Activated T-cell treated with anti-CD3 and anti-CD28 coated beads for 4 hours (primary cell): ENCODE data around the gene DMGDH.

Source experiments
- DNase-seq: peaks from one replicate; pipeline ENCODE4 v3.0.0-alpha.2; 2020

Gene DMGDH

DNA sequence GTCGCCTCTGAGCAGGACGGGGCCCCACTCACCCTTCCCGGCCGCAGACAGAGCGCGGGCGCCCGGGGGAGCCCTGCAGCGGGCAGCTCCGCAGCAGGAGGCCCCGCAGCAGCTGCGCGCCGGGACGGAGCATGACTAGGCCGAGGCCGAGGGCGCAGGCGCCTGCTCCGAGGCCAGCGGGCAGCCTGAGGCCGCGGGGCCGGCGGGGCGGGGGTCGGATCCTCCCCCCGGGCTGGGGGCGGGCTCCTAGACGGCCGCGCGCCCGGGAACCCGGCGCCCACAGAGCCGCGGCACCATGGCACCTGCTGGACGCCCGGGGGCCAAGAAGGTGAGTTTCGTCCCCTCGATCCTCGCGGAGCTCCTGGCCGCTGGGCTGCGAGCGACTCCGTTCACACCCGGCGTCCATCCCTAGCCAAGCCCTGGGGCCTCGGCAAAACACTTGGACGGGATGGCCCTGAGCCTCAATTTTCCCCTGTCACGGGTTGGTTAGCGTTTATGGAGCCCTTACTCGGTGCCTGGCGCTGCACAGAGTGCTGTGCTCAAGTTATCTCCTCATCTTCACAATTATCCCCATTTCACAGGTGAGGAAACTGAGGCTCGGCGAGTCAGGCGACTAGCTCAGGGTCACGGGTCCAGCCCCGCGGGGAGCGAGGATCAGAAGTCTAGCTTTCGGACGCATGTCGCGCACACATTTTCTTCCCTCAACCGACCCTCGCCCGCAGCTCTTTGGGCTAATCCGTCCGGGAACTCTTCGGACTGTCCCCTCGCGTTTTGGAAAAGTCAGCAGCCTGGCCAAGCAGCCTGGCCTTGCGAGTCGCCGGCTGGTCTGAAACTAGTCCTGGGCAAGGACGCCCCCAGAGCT is at the start of gene DMGDH, which contains the start of gene BHMT2:
Gene DMGDH (minus strand): TSS at position 187 of the 862 bp plus-strand sequence. CDS start 54 bp downstream, at position 133.
Gene BHMT2 (plus strand): TSS at position 280 of the 862 bp plus-strand sequence. CDS start 16 bp downstream, at position 296.
- DNase-seq, result no peak

DNA sequence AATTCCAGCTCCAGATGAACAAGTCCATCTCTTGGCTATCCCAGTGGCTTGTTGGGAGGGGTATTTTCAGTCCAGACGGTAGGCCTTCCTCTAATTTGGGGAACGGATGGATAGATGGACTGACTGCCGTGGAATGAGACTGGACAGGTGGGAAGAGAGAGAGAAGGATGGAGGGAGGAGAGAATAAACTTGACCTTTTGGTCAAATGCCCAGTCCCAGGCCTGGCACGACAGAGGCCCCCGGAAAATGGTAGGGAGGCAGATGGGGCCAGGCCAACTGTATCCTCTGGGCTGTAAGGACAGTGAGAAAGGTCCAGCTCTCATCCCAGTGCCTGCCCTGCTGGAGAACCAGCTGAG is 43.2 kb upstream of the DMGDH start:
- DNase-seq, result no peak

DNA sequence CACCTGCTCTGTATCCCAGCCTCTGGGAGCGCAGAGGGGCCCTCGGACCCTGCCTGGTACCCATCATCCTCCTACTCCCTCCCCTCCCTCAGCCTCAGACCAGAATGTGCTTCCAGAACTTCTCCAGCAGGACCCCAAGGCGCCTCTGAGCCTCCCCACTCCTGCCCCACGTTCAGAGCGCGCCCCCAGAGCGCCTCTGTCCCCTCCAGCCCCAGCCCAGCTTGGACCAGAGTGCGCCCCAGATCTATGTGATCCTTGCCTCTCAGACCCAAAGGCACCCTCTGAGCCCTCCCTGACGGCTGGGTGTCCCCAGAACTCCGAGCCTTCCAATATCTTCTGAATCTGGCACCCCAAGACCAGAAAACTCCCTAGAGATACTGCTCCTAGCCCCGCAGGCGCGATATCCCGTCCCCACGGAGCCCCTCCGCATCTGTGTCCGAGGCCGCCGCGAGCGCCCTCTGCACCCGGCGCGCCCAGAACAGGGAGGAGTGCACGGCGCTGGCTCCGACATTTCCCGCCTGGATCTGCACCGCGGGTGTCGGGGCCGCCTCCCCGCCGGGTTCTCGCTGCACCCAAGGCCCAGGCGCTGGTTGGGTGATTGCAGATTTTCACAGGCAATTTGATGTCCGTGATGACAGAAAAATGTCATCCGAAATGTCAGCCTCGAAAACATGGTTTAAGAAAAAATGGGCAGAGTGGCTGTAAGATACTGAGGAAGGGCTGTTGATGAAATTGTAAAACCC is 42.7 kb upstream of the DMGDH start:
- no peak for DNase-seq

DNA sequence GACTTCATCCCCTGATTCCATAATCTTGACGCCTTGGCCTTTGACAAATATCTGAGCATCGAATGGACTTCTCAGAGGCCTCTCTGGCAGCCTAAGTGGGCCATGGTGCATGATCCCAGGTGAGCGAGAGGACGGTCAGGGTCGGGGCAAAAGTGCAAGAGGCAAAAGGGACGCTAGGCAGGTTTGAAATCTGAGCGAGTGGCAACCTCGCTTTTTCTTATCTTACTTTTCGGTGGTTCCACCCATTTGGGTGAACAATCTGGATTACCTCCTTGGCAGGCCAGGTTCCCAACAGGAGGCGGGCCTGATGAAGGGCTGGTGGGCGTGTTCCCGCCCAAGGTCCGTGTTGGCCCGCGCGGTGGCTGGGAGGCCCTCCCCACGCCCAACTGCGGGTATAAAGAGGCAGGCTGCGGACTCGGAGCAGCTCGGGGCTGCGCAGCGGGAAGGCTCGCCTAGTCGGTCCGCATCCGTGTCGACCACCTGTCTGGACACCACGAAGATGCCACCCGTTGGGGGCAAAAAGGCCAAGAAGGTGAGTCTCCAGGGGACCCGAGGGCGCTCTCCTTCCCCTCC is 42.0 kb upstream of the DMGDH start, which contains the start of gene BHMT:
Gene BHMT (plus strand): TSS at position 423 of the 573 bp plus-strand sequence. CDS start 77 bp downstream, at position 500.
- no peak for DNase-seq

DNA sequence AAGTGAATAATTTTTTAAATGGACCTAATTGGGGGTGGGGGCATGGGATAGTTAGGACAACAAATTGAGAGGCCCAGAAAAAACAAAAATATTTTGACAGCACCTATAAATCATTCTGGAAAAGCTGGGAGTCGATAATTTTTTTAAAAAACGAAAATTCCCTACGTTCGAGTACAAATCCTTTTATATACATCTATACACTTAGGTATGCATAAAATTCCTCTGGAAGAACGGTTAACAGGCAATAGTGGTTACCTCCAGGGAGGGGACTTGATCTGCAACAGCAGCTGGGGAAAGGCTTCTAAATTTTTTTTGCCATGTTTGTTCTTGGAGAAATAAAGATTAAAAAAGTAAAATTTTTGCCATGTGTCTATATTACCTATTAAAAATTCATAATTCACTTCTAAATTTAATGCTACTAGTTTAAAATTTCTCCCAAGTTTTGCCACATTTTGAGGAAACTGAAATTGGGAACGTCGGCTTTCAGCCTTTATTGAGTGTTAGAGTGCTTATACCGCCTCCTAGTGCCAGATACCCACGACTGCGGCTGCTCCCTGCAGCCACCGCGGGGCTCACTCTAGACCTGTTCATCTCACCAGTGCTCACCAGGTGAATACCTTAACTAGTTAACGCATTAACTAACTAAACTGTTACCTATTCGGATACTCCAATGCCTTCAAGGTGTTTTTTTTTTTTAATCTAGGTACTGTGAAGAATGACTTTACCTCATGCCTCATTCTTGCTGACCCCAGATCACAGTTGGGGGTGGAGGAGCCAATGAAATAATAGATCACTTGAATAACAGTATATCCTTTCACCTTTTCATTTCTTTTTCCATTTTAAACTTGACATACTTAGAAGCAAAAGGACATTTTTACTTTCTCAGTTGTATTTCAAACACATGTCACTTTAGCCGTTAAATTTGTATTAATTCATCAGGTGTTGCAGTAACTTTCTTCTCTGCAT is 40.3 kb upstream of the DMGDH start:
- no peak for DNase-seq

DNA sequence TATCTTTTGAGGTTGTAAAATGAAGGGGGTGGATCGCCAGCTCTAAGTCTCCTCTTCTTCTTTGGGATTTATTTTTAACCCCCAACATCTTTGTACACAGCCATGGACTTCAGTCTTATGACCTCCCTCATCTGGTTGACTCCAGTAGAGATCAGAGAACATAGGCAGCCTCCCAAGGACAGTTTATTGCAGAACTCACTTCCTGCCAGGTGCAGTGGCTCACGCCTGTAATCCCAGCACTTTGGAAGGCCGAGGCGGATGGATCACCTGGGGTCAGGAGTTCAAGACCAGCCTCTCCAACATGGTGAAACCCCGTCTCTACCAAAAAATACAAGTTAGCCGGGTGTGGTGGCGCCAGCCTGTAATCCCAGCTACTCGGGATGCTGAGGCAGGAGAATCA is 39.3 kb upstream of the DMGDH start:
- no peak for DNase-seq

DNA sequence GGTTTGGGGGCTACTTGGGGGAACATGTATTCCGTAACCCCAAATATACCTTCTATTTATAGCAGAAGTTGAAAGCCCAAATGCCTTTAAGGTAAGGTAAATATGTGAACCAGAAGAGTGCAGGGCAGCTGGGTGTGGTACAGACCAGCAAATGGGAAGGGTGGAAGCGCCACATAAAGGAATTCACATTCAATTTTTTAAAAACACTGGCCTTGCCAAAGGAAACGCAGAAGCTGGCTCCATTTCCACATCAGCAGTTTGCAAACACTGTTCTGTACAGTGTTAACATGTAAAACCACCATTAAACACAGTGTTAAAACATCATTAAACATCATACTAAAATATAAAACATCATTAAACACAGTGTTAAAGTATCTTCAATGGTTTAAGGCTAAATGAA is 38.6 kb upstream of the DMGDH start:
- DNase-seq, result no peak

DNA sequence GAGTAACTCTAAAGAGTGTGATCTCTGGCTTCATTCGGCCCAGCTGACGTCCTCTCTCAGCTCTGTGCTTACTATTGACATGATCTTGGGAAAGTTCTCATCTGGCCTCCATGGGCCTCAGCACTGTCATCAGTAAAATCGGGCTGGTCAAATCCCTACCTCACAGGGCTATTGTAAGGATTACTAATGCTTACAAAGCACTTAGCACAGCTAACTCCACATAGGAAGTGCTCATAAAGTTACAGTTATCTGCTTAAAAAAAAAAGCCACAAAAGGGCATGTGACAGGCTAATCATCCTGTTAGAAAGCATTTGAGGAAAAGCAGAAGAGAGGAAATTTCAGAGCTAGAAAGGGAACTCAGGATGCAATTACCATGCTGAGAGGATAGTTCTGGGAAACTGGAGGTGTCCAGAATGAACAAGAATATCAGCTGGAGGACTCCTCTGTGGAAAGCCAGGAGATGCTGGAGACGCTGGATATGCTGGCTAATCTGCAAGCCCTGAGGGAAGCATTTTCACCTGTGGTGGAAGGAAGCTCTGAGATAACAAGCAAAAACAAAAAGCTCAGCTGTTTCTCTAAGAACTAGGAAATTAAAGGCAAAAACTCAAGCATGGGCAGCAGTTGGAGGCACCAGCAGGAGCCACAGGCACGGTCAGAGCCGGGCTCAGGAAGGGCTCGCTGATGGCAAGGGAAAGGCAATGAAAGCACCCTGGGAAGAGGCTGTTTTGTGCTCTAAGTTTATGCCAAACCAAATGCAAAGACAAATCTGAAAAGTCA is 37.7 kb upstream of the DMGDH start:
- no peak for DNase-seq

DNA sequence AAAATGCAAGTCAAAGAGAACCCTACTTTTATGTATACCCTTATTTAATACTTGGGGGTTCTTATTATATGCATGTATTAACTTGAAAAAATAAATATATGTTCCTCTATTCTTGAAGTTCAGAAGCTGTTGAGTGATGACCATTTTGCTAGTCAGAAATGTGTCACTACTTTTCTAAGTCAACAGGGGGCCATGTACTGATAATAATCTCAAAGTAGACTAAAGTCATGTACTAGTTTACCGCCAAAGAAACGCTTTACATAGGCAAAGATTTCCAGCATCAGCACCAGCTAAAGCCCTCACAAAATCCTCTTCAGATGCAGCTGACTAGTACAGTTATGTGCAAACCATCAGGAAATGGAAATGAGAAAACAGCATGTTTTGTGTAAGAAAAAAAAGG is 36.4 kb upstream of the DMGDH start:
- no peak for DNase-seq

DNA sequence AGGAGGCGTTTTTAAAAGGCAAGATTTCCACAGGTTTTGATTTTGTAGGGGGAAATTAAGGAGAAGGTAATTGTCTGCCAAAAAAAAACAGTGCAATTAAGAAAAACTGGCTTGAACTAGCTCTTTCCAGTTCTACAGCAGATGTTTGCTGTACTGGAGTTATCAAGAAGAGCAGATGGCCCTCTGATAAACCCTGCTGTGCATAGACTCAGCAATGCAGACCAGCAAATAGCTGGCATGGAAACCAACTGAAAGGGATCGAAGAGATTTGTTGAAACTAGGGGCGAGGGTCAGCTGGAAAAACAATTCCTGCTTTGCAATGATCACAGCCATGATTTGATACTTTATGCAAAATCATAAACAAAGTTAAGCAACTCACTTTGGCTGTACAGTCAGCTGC is 24.3 kb upstream of the DMGDH start:
- DNase-seq, result no peak

DNA sequence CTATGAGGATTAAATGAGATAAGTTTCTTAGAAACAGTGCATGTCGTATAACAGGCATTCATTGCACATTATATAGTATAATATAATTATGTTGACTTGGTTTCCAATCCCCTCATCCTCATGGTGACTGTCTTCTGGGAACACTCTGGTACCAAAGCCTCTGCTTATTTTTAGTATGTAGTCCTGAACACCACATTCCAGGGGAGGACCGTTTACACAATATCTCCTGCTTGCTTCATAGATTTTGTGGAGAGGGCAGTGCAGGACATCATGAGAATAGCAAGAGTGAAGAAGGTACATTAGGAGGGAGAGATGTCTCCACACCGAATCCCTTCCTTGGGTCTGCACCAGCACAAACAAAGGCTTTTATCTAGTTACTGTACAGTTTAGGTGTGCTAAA is 21.6 kb upstream of the DMGDH start:
- DNase-seq, result no peak

DNA sequence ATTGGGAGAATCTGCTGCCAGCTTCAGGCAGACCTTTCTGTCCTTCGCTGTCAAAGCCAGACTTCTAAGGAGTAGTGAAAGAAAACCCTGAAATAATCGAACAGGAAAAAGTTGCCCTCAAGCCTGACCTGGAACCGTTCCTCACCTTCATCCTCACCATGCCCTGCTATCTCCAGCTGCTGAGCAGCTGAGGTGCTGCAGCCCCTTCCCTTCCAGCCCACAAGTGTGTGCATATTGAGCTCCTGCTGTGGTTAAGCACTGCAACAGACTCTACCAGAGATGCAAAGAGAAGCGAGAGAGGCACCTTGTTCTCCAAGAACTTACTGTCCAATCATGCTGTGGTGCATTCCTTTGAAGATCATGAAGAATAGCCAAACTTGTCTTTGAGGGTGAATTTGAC is 19.0 kb upstream of the DMGDH start:
- DNase-seq, result no peak

DNA sequence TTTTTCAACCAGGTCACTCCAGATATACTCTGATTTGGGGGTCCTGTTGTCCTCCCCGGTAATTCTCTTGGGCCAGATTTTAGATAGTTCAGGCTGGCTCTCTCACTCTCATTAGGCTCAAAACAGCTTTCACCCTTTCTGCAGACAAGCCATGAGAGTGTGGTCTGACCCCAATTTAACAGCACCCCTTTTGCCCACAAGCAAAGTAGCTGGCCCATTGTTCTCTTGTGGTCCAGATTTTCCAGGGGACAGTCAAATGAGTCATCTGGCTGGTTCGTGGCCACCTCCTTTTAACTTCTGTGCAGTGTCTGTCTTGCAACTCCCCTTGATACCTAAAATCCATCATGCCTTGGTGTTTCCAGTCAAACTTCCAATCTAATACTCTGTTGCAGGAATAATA is 16.6 kb upstream of the DMGDH start:
- no peak for DNase-seq

DNA sequence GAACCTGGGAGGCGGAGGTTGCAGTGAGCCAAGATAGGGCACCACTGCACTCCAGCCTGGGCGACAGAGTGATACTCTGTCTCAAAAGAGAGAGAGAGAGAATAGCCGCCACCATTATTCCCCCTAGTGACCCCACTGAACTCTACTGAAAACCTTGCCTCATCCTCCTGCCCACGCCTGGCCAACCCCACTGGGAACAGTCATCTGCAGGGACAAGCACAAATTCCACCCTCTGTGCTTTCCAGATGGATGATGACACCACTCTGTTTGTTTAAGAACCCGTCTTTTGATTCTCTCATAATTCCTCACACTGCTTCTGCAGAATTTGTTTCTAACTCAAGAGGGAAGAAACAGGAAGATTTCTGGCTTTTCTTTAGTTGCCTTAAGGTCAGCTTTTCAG is 12.3 kb upstream of the DMGDH start:
- DNase-seq, result no peak

DNA sequence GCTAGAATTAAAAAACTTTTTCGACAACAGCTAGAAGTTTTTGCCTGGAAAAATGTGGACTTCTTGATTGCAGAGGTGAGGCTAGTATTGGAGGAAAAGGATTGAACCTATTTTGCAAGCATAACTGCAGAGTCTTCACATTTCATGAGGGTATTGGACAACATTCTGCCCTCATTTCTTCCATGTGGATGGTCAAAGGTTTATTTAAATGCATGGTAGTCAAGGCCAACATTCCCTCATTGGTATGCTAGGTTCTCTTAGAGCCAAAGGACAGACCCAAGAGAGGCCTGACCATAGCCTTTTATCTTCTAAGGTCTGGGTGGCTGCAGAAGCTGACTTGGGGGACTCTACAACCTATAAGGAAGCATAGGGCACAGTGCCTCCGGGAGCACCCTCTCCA is 11.3 kb upstream of the DMGDH start:
- no peak for DNase-seq

DNA sequence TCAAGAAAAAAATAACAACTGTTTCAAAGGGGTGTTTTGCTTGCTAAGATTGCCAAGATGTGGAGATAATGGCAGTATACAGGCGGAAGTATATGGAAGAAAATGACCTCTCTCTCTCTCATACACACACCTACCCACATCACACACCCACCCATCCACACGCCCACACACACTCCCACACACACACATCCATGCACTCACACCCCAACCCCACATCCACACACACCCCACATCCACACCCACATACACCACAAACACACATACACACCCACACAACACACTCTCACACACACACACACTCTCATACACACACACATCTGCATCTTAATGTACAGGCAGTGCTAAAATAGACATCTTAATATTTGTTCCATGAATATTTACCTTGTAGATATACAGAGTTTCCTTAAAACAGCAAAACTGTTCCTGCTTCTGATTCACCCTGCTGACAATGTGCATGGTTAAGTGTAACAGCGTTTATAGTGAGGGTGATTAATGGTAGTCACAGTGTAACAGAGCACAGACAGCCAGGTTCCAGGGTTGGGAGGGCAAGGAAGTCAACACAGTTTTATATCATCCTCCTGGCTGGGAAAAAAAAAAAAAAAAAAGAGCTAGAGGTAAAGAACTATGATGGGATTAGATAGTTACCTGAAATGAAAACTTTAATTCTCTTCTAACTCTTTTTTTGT is 8.3 kb upstream of the DMGDH start:
- no peak for DNase-seq

DNA sequence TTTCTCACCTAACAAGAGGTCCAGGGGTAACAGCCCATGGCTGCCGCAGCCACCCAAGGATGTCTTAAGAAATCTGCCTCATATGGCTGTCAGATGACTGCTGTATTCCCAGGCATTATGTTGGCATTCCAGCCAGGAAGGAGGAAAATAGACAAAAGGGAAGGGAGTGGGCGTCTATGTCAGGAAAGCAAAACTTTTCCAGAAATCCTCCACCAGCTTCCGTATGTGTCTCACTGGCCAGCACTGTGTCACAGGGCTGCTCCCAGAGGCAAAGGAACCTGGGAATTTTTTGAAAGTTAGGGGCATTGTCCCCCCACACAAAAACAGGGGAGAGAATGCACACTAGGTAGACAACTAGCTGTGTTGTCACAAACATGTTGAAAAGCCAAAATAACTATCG is 7.3 kb upstream of the DMGDH start:
- DNase-seq, result no peak

DNA sequence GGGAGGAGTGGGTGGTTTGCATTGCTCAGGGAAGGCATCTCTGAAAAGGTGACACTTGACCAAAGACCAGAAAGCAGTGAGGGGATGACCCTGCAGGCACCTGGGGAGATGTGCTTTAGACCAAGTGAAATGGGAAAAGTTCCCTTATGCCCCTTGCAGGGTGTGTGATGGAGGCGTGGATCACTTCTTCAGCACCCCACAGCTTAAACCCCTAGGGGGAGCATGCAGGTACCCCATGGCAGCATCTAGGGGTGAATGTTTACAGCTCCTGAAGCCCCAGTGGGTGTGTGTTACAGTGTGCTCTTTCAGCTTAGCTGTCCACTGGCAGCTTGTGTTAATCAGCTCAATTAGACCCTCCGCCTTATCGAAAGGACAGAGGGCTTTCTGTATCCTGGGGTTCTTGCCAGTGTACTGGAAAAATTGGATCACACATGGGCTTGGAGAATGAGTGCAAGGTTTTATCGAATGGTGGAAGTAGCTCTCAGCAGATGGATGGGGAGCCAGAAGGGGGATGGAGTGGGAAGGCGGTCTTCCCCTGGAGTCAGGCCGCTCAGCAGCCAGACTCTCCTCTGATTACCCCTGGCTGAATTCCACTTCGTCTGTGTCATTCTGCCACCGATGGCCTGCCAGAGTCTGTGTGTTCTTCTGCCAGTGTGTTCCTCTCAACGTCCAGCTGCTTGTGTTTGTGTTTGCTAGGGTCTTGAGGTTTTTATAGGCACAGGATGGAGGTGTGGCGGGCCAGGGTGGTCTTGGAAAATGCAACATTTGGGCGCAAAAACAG is 6.4 kb upstream of the DMGDH start:
- no peak for DNase-seq

DNA sequence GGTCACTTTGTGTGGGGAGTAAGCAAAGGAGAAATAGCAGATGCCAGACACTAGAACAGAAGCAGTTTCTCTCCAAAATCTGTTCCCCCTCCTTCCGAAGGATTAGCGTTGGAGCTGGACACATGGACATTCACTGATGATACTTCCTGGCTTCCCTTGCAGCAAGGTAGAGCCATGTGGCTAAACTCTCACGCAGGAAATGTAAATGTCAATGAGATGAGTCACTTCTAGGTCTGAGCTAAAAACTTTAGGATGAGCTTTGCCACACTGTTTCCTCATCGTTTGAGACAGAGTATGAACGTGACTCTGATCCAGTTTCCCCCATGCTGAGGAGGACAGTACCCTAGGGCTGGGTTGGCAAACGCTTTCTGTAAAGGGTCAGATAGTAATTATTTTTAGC is 5.2 kb upstream of the DMGDH start:
- no peak for DNase-seq

DNA sequence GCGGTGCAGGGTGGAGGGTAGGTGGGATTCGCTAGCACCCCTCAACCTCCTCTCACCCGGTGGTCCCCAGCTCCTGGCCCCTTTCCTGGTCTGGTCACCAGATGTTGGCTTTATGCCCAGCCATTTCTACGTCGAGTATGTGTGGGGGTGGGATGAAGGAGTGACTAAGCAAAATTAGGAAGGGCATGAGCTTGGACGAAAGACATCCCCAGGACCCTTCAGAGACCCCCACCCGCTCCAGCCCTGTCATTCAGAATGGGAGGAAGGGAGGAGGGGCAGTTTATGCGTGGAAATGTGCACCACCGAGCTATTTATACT is 835 bp upstream of the DMGDH start:
- no peak for DNase-seq

DNA sequence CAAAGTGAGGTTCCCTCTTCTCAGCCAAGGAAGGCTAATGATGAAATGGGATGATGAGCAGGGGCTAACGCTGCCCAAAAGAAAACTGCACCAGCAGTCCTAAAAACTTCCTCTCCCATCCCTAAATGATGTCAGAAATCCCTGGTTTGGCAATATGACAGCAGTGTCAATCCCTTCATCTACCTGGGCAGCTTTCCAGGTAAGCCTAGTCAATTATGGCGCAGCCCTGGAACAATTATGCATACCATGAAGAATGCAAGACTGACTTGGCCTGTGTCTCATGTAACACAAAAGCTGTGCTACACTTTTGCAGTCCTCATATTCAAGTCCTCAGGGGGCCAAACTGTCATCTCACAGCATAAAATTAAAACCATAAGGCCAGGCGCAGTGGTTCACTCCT is 7.0 kb downstream of the DMGDH start:
- DNase-seq, result no peak
